Breast epithelium (tissue), 3 donors: ENCODE data around the gene GATAD2B.

Experiments used
- POLR2A ChIP-seq: fragments of 450-650 bp; IDR thresholded peaks from one replicate; pipeline ENCODE4 v1.6.1; 2016; ENCODE audit warnings: antibody characterized with exemption, mild to moderate bottlenecking, moderate library complexity
- TF ChIP-seq, protein P1 (sequence below), 3 donors: fragments of 450-650 bp; IDR thresholded peaks; one replicate each; pipeline ENCODE4 v1.5.1; 2016 to 2017; ENCODE audit warnings: antibody characterized with exemption in 3 of 3, mild to moderate bottlenecking in 3 of 3, moderate library complexity in 3 of 3

DNA sequence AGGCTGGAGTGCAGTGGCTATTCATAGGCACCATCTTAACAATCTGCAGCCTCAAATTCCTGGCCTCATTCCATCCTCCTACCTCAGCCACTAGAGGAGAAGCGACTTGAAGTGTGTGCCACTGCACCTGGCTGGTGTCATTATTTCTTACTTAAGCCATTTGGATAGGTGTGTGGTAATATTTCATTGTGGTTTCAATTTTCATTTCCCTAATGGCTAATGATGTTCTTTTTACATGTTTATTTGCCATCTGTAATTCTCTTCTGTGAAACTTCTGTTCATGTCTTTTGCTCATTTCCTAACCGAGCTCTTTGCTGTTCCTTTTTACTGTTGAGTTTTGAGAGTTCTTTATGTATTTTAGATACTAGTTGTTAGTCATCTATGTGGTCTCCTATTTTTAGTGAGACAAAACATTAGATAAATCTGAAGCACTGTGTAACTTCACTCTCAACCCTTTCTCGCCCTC is 80.7 kb downstream of the GATAD2B start:
- TF ChIP-seq POLR2A = no peak
- TF ChIP-seq, protein P1, sequence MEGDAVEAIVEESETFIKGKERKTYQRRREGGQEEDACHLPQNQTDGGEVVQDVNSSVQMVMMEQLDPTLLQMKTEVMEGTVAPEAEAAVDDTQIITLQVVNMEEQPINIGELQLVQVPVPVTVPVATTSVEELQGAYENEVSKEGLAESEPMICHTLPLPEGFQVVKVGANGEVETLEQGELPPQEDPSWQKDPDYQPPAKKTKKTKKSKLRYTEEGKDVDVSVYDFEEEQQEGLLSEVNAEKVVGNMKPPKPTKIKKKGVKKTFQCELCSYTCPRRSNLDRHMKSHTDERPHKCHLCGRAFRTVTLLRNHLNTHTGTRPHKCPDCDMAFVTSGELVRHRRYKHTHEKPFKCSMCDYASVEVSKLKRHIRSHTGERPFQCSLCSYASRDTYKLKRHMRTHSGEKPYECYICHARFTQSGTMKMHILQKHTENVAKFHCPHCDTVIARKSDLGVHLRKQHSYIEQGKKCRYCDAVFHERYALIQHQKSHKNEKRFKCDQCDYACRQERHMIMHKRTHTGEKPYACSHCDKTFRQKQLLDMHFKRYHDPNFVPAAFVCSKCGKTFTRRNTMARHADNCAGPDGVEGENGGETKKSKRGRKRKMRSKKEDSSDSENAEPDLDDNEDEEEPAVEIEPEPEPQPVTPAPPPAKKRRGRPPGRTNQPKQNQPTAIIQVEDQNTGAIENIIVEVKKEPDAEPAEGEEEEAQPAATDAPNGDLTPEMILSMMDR (IDR thresholded peaks at IDR 0.05) = no peak
